Hepatic stellate cell (primary cell): ENCODE measurements around the gene TAP2.

Experiments
- DNase-seq: peaks from one replicate; pipeline ENCODE4 v3.0.0; 2011; ENCODE audit warnings: low spot score

Gene TAP2

GRCh38 chr6:32792901-32793435 is 45.6 kb downstream of the TAP2 start:
- DNase-seq, result no peak

GRCh38 chr6:32790306-32790705 is 48.2 kb downstream of the TAP2 start:
- DNase-seq, result no peak
